Measurements from ENCODE around the gene TAX1BP3.

TAX1BP3 gene

GRCh38 chr17:3613124-3613523 is 55.3 kb downstream of the TAX1BP3 start:
- Histone ChIP-seq H3K9ac (ENCODE audit: low read length) (no peak overlapping the region), H3K36me3 (replicated peaks; ENCODE audit: insufficient read depth, low read length) (no peaks in the 10 kb centered on the region), H3K79me2 (ENCODE audit: low read length) (no peaks in the 10 kb centered on the region)

More at GRCh38 chr17:3613124-3613523, 55.3 kb downstream of the TAX1BP3 start:
- Histone ChIP-seq H3K9me2 (replicated peaks; ENCODE audit: insufficient read depth, low read length) (no peaks in the 10 kb centered on the region), H3K27ac (ENCODE audit: low read length) (no peak overlapping the region), H4K20me1 (ENCODE audit: insufficient read depth, low read length) (no peaks in the 10 kb centered on the region), H3K27me3 (replicated peaks; ENCODE audit: insufficient read depth, low read length) (no peaks in the 10 kb centered on the region), H3F3A (ENCODE audit: insufficient read depth, low read length) (no peaks in the 10 kb centered on the region), H3K4me1 (ENCODE audit: low read length) (no peaks in the 10 kb centered on the region), H2AFZ (ENCODE audit: low read length) (no peak overlapping the region), H3K4me2 (ENCODE audit: low read depth, low read length) (no peak overlapping the region), H3K4me3 (ENCODE audit: low read length) (no peak overlapping the region), H3K9me3 (replicated peaks; ENCODE audit: insufficient read depth, low read length) (no peaks in the 10 kb centered on the region)
- TF ChIP-seq EZH2phosphoT487 (IDR thresholded peaks at IDR 0.05; ENCODE audit: low read length) (no peak), EZH2 (optimal IDR thresholded peaks at IDR 0.05; ENCODE audit: low read depth, low read length) (no peak)
- TF ChIP-seq, protein P1, sequence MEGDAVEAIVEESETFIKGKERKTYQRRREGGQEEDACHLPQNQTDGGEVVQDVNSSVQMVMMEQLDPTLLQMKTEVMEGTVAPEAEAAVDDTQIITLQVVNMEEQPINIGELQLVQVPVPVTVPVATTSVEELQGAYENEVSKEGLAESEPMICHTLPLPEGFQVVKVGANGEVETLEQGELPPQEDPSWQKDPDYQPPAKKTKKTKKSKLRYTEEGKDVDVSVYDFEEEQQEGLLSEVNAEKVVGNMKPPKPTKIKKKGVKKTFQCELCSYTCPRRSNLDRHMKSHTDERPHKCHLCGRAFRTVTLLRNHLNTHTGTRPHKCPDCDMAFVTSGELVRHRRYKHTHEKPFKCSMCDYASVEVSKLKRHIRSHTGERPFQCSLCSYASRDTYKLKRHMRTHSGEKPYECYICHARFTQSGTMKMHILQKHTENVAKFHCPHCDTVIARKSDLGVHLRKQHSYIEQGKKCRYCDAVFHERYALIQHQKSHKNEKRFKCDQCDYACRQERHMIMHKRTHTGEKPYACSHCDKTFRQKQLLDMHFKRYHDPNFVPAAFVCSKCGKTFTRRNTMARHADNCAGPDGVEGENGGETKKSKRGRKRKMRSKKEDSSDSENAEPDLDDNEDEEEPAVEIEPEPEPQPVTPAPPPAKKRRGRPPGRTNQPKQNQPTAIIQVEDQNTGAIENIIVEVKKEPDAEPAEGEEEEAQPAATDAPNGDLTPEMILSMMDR (IDR thresholded peaks at IDR 0.05; ENCODE audit: low read length), result no peak
- DNase-seq, result no peak
